Measurements from ENCODE around the gene DPYSL5.

GRCh38 chr2:26889796-26890195 is 41.9 kb downstream of the DPYSL5 start:
- TF ChIP-seq EZH2 (IDR thresholded peaks at IDR 0.05; ENCODE audit: insufficient read depth, low read length) (no peak), CTCF (IDR thresholded peaks at IDR 0.05; ENCODE audit: insufficient read depth, low read depth, low read length) (no peak)

Data from astrocyte (in vitro differentiated cells and primary cell).